Sigmoid colon (tissue), 4 donors: ENCODE data around the gene HMG20A.

Experiments
- CTCF ChIP-seq, 4 experiments: fragments of 450-650 bp in 3 of 4; fragments of 200-600 bp in 1 of 4; IDR thresholded peaks; one replicate each; pipeline ENCODE4 v1.5.1; 2016 to 2019; ENCODE audit warnings: antibody characterized with exemption in 4 of 4, mild to moderate bottlenecking in 3 of 4, moderate library complexity in 2 of 4
- EP300 ChIP-seq, 4 donors: sonication (generic); formaldehyde crosslinking; IDR thresholded peaks; one replicate each; pipeline ENCODE4 v1.6.1; 2017; ENCODE audit warnings: antibody characterized with exemption in 4 of 4
- POLR2A ChIP-seq, 2 donors: fragments of 450-650 bp; IDR thresholded peaks; one replicate each; pipeline ENCODE4 v1.6.1; 2016; ENCODE audit warnings: antibody characterized with exemption in 2 of 2, mild to moderate bottlenecking in 2 of 2, moderate library complexity in 2 of 2
- POLR2AphosphoS5 ChIP-seq, 4 donors: sonication (generic); formaldehyde crosslinking; IDR thresholded peaks; one replicate each; pipeline ENCODE4 v1.6.1; 2017; ENCODE audit warnings: antibody characterized with exemption in 4 of 4

- no peak for TF ChIP-seq POLR2A (IDR thresholded peaks at IDR 0.05)
- no peak for TF ChIP-seq CTCF (IDR thresholded peaks at IDR 0.05)
- TF ChIP-seq POLR2AphosphoS5 (IDR thresholded peaks at IDR 0.05), result no peak
- TF ChIP-seq EP300 (IDR thresholded peaks at IDR 0.05), result no peak
These were observed 25.5 kb upstream of the HMG20A start for GRCh38 chr15:77395013-77395774.
